Inflammatory macrophage treated with lipopolysaccharide for 4 hours (primary cell): ENCODE data around the gene MOB3A.
A peak's percentile ranks its signal among the peaks of the same experiment; 100 is the strongest.
"Not testable (repeated sequence)": the region's sequence is repeated elsewhere in the genome, so short reads cannot be mapped to it uniquely, and the experiment has no call there.

Experiments used
- DNase-seq: peaks from one replicate; pipeline ENCODE4 v3.0.0-alpha.2; 2020

MOB3A gene

GRCh38 chr19:2096034-2096479, at the start of gene MOB3A:
Gene MOB3A, minus strand, starts transcription at chr19:2096326. Its CDS starts 17,766 bp downstream, at chr19:2078560.
- peak; percentile 89 for DNase-seq

- no peak for DNase-seq
Measured at GRCh38 chr19:2145831-2146241, 49.7 kb upstream of the MOB3A start.

- DNase-seq = no peak
Measured at GRCh38 chr19:2144190-2144589, 48.1 kb upstream of the MOB3A start.

GRCh38 chr19:2142173-2142829, 46.2 kb upstream of the MOB3A start:
- DNase-seq = no peak

- DNase-seq = no peak
Measured at GRCh38 chr19:2140138-2140569, 44.0 kb upstream of the MOB3A start.

GRCh38 chr19:2139385-2140137, 43.4 kb upstream of the MOB3A start:
- no peak for DNase-seq

- DNase-seq = no peak
Measured at GRCh38 chr19:2138061-2138728, 42.1 kb upstream of the MOB3A start.

GRCh38 chr19:2136796-2137195, 40.7 kb upstream of the MOB3A start:
- DNase-seq = no peak

GRCh38 chr19:2135474-2136402, 39.6 kb upstream of the MOB3A start:
- no peak for DNase-seq

GRCh38 chr19:2132731-2133490, 36.8 kb upstream of the MOB3A start:
- no peak for DNase-seq

GRCh38 chr19:2132191-2132590, 36.1 kb upstream of the MOB3A start:
- no peak for DNase-seq

- not testable (repeated sequence) for DNase-seq
Measured at GRCh38 chr19:2131012-2131975, 35.2 kb upstream of the MOB3A start.

GRCh38 chr19:2129892-2130770, 34.0 kb upstream of the MOB3A start:
- DNase-seq = no peak

GRCh38 chr19:2129486-2129885, 33.4 kb upstream of the MOB3A start:
- no peak for DNase-seq

GRCh38 chr19:2129022-2129421, 32.9 kb upstream of the MOB3A start:
- DNase-seq = no peak

GRCh38 chr19:2128252-2128651, 32.1 kb upstream of the MOB3A start:
- not testable (repeated sequence) for DNase-seq

- no peak for DNase-seq
Measured at GRCh38 chr19:2127758-2128157, 31.6 kb upstream of the MOB3A start.

- no peak for DNase-seq
Measured at GRCh38 chr19:2126879-2127518, 30.9 kb upstream of the MOB3A start.
